ENCODE data around the gene C1orf21. TPM values are rescaled to one million over a fixed set of nuclear protein-coding genes. Genes with fewer than 3 reads are reported as not detected.

Gene C1orf21
- total RNA-seq, 4 donors from 2014 or later = 30.6 to 61.7 (median 43.0) TPM

DNA sequence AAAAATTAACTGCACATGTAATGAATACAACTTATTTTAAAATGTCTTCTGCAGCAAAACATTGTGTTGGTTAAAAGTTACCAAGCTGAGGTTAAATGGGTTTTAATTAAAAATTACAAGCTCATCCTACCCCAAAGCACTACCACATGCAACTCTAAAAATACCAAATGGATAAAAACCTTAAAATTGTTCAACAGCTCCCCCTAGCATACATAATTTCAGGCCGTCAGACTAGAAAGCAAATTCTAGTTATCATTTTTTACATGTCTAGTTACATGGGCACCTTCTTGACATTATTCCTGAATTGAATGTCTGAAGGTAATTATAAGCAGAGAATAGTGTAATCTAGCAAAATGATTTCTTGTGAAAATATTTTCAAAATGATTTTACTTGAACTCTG lies 176.5 kb downstream of the C1orf21 start:
- Histone ChIP-seq H3K4me3 (no peak overlapping the region), H3K4me1 (peaks cover 0 to 30% (median 17%) of the 10 kb centered on the region in 4 donors), H3K36me3 (no peaks in the 10 kb centered on the region), H3K27ac (peak overlapping the region in 1 of 4 donors; percentile 71), H3K9me3 (no peaks in the 10 kb centered on the region), H3K27me3 (no peaks in the 10 kb centered on the region)
- TF ChIP-seq POLR2A (IDR thresholded peaks at IDR 0.05) = no peak
- TF ChIP-seq, protein P1, sequence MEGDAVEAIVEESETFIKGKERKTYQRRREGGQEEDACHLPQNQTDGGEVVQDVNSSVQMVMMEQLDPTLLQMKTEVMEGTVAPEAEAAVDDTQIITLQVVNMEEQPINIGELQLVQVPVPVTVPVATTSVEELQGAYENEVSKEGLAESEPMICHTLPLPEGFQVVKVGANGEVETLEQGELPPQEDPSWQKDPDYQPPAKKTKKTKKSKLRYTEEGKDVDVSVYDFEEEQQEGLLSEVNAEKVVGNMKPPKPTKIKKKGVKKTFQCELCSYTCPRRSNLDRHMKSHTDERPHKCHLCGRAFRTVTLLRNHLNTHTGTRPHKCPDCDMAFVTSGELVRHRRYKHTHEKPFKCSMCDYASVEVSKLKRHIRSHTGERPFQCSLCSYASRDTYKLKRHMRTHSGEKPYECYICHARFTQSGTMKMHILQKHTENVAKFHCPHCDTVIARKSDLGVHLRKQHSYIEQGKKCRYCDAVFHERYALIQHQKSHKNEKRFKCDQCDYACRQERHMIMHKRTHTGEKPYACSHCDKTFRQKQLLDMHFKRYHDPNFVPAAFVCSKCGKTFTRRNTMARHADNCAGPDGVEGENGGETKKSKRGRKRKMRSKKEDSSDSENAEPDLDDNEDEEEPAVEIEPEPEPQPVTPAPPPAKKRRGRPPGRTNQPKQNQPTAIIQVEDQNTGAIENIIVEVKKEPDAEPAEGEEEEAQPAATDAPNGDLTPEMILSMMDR (IDR thresholded peaks at IDR 0.05) = peak in 4 of 5 experiments; percentile 27 to 63 (median 40)
- WGBS, 2 donors = 24 to 39% methylated on average over 1 of the region's 1 CpG
- DNase-seq (ENCODE audit: low spot score in 2 of 2) = peak in 1 of 2 donors; percentile 32

DNA sequence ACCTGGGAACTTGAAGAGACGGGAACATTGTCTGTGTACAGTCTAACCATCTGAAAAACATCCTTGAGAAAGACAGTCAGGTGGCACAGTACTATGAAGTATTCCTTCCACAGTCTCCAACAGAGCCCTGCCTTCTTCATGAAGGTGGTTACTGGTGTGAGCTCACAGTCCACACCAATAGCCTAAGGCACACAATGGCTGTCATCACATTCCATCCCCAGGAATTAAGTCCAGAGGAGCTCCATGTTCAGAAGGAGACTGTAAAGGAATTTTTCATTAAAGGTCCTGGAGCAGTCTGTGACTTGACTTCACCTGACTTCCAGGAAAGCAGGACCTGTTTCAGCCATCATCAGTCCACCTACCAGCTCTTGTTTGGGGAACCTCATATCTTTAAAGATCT lies 180.2 kb downstream of the C1orf21 start:
- TF ChIP-seq POLR2A (IDR thresholded peaks at IDR 0.05) (no peak), EP300 (IDR thresholded peaks at IDR 0.05) (no peak)
- TF ChIP-seq, protein P1 (IDR thresholded peaks at IDR 0.05) = no peak
- H3K4me1 ChIP-seq = peaks cover 0 to 20% (median 11%) of the 10 kb centered on the region in 4 donors
- H3K36me3 ChIP-seq = no peaks in the 10 kb centered on the region
- H3K9me3 ChIP-seq = no peaks in the 10 kb centered on the region
- no peaks in the 10 kb centered on the region for H3K27me3 ChIP-seq
- 93 to 100% methylated on average over 1 of the region's 1 CpG for WGBS, 2 donors
- no peak overlapping the region for H3K4me3 ChIP-seq
- DNase-seq (ENCODE audit: low spot score in 2 of 2) = no peak
- H3K27ac ChIP-seq = no peak overlapping the region

DNA sequence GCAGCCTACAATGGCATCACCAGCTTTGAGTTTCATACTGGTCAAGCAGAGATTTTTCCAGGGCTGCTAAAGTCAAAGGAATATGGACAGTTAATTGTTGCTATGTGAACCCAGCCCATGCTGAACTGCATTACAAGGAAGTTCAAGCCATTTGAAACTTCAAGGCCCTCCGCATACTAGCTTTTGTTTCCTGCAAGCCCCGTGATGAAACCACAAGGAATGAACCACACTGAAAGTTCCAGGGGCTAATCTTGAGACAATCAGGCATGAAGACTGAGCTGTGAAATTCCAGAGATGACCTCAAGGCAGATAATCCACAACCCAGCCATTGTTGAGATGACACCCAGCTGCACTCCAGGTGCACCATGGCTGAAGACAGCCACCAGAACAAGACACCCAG lies 180.8 kb downstream of the C1orf21 start:
- H3K9me3 ChIP-seq = no peaks in the 10 kb centered on the region
- 56 to 58% methylated on average over 2 of the region's 2 CpGs for WGBS, 2 donors
- H3K4me3 ChIP-seq = no peak overlapping the region
- no peak for DNase-seq (ENCODE audit: low spot score in 2 of 2)
- TF ChIP-seq EP300 (IDR thresholded peaks at IDR 0.05) = no peak
- H3K36me3 ChIP-seq = no peaks in the 10 kb centered on the region
- H3K27me3 ChIP-seq = no peaks in the 10 kb centered on the region
- H3K4me1 ChIP-seq = peaks cover 0 to 14% (median 6%) of the 10 kb centered on the region in 4 donors
- no peak overlapping the region for H3K27ac ChIP-seq

DNA sequence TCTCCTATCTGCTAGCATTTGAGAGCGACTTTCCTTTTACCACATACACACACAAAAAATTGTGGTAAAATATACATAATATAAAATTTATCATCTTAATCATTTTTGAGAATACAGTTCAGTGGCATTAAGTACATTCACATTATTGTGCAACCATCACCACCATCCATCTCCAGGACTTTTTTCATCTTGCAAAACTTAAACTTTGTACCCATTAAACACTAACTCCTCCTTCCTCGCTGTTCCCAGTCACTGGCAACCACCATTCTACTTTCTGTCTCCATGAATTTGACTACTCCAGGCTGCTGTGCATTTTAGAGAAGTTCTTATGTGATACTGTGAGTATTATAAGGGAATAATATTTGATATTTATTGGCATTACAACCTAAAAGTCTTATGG lies 181.3 kb downstream of the C1orf21 start:
- H3K27ac ChIP-seq = no peak overlapping the region
- TF ChIP-seq POLR2A (IDR thresholded peaks at IDR 0.05) (no peak), EP300 (IDR thresholded peaks at IDR 0.05) (no peak)
- TF ChIP-seq, protein P1 (IDR thresholded peaks at IDR 0.05) = no peak
- 87 to 92% methylated on average over 2 of the region's 2 CpGs for WGBS, 2 donors

DNA sequence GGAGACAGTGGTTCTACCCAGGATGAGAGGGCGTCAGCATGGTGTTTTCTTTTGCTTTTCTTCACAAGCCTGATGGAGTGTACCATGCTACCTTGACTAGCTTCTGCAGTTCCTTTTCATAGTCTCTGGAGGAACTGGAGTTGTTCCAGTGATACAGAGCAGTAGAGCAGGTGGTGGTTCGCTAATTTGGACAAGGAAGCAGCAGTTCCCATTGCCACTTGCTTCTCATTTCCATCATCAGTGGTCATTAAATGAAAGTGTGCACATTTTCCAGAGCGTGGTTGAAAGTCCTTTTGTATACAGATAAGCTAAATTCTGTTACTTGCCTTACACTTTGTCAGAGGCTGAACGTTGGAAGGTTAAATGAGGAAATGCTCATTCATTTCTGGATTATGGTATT lies 182.3 kb downstream of the C1orf21 start:
- Histone ChIP-seq H3K27ac (no peak overlapping the region), H3K4me1 (no peaks in the 10 kb centered on the region), H3K36me3 (no peaks in the 10 kb centered on the region), H3K4me3 (no peak overlapping the region), H3K9me3 (no peaks in the 10 kb centered on the region), H3K27me3 (no peaks in the 10 kb centered on the region)
- TF ChIP-seq POLR2A (IDR thresholded peaks at IDR 0.05) (no peak), EP300 (IDR thresholded peaks at IDR 0.05) (no peak)
- TF ChIP-seq, protein P1 (IDR thresholded peaks at IDR 0.05) = no peak
- WGBS, 2 donors = 84 to 89% methylated on average over 4 of the region's 4 CpGs
- no peak for DNase-seq (ENCODE audit: low spot score in 2 of 2)

More for the DNA sequence above, 181.3 kb downstream of the C1orf21 start:
- no peak overlapping the region for H3K4me3 ChIP-seq
- no peak for DNase-seq (ENCODE audit: low spot score in 2 of 2)
- H3K9me3 ChIP-seq = no peaks in the 10 kb centered on the region
- H3K36me3 ChIP-seq = no peaks in the 10 kb centered on the region
- peaks cover 0 to 9% (median under 1%) of the 10 kb centered on the region in 4 donors for H3K4me1 ChIP-seq
- H3K27me3 ChIP-seq = no peaks in the 10 kb centered on the region

DNA sequence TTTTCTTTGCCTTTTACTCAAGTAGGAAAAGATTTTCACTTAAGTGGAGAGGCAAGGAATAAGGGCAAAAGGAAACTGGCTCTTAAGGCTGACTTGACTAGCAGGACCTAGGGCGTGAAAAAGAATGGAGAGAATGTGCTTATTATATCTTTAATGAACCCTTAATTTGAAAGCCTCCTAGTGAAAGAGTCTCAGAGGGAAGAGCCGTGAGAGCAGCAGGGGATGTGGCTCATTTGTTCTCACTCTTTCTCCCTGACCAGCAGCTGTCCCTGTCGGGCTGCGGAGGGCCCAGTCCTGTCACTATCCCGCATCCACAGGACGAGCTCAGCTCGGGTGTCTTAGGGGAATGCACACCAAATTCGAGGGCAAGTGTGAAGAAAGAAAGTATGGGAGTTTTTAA lies 187.8 kb downstream of the C1orf21 start:
- peak overlapping the region in 2 of 4 donors; percentile 40 to 63 for H3K27ac ChIP-seq
- WGBS, 2 donors = 49 to 55% methylated on average over 8 of the region's 8 CpGs

More for the DNA sequence above, 187.8 kb downstream of the C1orf21 start:
- Histone ChIP-seq H3K4me1 (peaks cover 0 to 23% (median 11%) of the 10 kb centered on the region in 4 donors), H3K27me3 (no peaks in the 10 kb centered on the region), H3K9me3 (no peaks in the 10 kb centered on the region), H3K4me3 (no peak overlapping the region), H3K36me3 (no peaks in the 10 kb centered on the region)
- TF ChIP-seq, protein P1 (IDR thresholded peaks at IDR 0.05) = no peak
- no peak for TF ChIP-seq EP300 (IDR thresholded peaks at IDR 0.05)
- no peak for TF ChIP-seq POLR2A (IDR thresholded peaks at IDR 0.05)
- no peak for DNase-seq (ENCODE audit: low spot score in 2 of 2)
